OCI-LY1 (cell line): ENCODE measurements around the gene NPM3.

ENCODE experiments used
- EZH2 ChIP-seq: fragments of 200-600 bp; sonication (generic), shearing (Covaris generic); IDR thresholded peaks from 2 replicates; pipeline ENCODE4 v1.8.0; 2017; ENCODE audit warnings: borderline replicate concordance, mixed run types, mild to moderate bottlenecking, antibody characterized with exemption, low read length, moderate library complexity, mixed read lengths
- TF ChIP-seq, protein P1 (sequence below): fragments of 200-600 bp; sonication (generic), shearing (Covaris generic); IDR thresholded peaks from 2 replicates; pipeline ENCODE4 v1.5.1; 2017; ENCODE audit warnings: mild to moderate bottlenecking, antibody characterized with exemption, low read length, moderate library complexity, mixed read lengths

DNA sequence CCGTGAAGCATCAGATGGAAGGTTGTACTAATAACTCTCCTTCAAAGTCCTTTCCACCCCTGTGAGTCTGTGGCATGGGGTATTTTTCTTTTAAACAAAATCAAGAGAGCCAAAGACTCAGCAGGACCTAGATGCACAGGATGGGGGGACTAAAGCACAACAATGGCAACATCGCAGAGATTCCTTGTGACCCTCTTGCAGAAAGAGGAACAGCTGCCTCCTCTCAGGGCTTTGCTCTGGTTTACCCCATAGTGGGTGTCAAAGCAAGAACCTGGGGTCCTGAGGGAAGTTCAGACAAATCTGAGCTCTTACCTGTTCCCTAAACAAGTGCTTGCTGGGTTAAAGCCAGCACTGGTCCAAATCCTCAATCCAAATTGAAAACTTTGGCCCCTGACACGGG lies 46.6 kb downstream of the NPM3 start:
- TF ChIP-seq, protein P1, sequence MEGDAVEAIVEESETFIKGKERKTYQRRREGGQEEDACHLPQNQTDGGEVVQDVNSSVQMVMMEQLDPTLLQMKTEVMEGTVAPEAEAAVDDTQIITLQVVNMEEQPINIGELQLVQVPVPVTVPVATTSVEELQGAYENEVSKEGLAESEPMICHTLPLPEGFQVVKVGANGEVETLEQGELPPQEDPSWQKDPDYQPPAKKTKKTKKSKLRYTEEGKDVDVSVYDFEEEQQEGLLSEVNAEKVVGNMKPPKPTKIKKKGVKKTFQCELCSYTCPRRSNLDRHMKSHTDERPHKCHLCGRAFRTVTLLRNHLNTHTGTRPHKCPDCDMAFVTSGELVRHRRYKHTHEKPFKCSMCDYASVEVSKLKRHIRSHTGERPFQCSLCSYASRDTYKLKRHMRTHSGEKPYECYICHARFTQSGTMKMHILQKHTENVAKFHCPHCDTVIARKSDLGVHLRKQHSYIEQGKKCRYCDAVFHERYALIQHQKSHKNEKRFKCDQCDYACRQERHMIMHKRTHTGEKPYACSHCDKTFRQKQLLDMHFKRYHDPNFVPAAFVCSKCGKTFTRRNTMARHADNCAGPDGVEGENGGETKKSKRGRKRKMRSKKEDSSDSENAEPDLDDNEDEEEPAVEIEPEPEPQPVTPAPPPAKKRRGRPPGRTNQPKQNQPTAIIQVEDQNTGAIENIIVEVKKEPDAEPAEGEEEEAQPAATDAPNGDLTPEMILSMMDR = no peak
- TF ChIP-seq EZH2 = no peak
